HS-27A (cell line): Measurements from ENCODE around the gene SRL.

Experiments
- DNase-seq: peaks from one replicate; pipeline ENCODE4 v3.0.0-alpha.2; 2012; ENCODE audit warnings: low read depth, missing footprints

The SRL gene

GRCh38 chr16:4241928-4242283 lies at the start of gene SRL:
SRL (minus strand) TSS chr16:4242080; CDS start chr16:4242067, 13 bp downstream.
- no peak for DNase-seq

- peak; percentile 27 for DNase-seq
These were observed 48.5 kb upstream of the SRL start for GRCh38 chr16:4290236-4290830.

- no peak for DNase-seq
These were observed 46.5 kb upstream of the SRL start for GRCh38 chr16:4288148-4288921.

GRCh38 chr16:4285167-4285566 lies 43.3 kb upstream of the SRL start:
- no peak for DNase-seq

GRCh38 chr16:4283939-4284338 lies 42.1 kb upstream of the SRL start:
- DNase-seq, result peak; percentile 15

GRCh38 chr16:4283441-4283840 lies 41.6 kb upstream of the SRL start:
- DNase-seq, result no peak

- DNase-seq, result no peak
These were observed 38.7 kb upstream of the SRL start for GRCh38 chr16:4280625-4281024.

GRCh38 chr16:4277987-4278513 lies 36.2 kb upstream of the SRL start:
- no peak for DNase-seq

GRCh38 chr16:4275861-4276260 lies 34.0 kb upstream of the SRL start:
- no peak for DNase-seq

GRCh38 chr16:4273858-4274311 lies 32.0 kb upstream of the SRL start:
- DNase-seq, result peak; percentile 47

- peak; percentile 26 for DNase-seq
These were observed 30.5 kb upstream of the SRL start for GRCh38 chr16:4272114-4272956.

- peak; percentile 69 for DNase-seq
These were observed 29.6 kb upstream of the SRL start for GRCh38 chr16:4271176-4272113.

GRCh38 chr16:4270595-4270994 lies 28.7 kb upstream of the SRL start:
- DNase-seq, result no peak

- no peak for DNase-seq
These were observed 28.2 kb upstream of the SRL start for GRCh38 chr16:4270091-4270490.

GRCh38 chr16:4266372-4266771 lies 24.5 kb upstream of the SRL start:
- DNase-seq, result no peak

GRCh38 chr16:4265676-4266075 lies 23.8 kb upstream of the SRL start:
- no peak for DNase-seq

- DNase-seq, result no peak
These were observed 22.7 kb upstream of the SRL start for GRCh38 chr16:4264546-4264945.

GRCh38 chr16:4263504-4264436 lies 21.9 kb upstream of the SRL start:
- DNase-seq, result no peak

- no peak for DNase-seq
These were observed 20.5 kb upstream of the SRL start for GRCh38 chr16:4262303-4262835.

GRCh38 chr16:4261557-4262172 lies 19.8 kb upstream of the SRL start:
- no peak for DNase-seq
